ENCODE measurements around the gene ELOVL7. TPM values are rescaled to one million over a fixed set of nuclear protein-coding genes. Genes with fewer than 3 reads are reported as not detected.

ELOVL7 gene
- total and polyA plus RNA-seq, 2 donors (not counting 1 experiment from before 2014, with no cell fraction given) = under 0.01 to 0.07 TPM

DNA sequence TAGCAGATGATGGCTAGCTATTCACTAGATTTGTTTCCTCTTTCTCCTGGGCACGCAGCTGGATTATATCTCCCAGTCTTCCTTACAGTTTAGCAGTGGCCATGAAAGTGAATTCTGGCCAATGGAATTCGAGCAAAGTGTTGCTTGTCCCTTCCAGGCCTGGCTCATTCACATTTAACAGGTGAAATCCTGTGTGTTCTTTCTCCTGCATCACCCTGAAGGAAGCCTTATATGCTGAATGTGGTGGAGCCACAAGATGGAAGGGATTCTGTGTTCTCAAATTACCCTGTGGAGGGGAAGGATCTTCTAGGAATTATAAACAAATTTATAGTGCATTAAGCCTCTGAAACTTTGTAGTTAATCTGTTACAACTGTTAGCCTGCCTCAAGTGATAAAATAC, 8.2 kb upstream of the ELOVL7 start:
- DNase-seq (ENCODE audit: low read depth in 2 of 2) = no peak
- Histone ChIP-seq H3K4me1 (ENCODE audit: control insufficient read depth, extremely low read depth, insufficient read depth, low read length) (no peaks in the 10 kb centered on the region), H3K4me3 (replicated peaks in 1 of 4; ENCODE audit: control extremely low read depth in 1 of 4, insufficient read depth in 1 of 4, low read depth in 3 of 4, low read length in 4 of 4) (no peak overlapping the region), H3K9me3 (ENCODE audit: control insufficient read depth, insufficient read depth, low read depth, low read length) (no peaks in the 10 kb centered on the region), H3K36me3 (ENCODE audit: control insufficient read depth, insufficient read depth, low read length) (no peaks in the 10 kb centered on the region), H3K4me2 (ENCODE audit: extremely low read depth, insufficient read depth, low read length) (no peak overlapping the region), H3K27ac (ENCODE audit: insufficient read depth, low read length) (no peak overlapping the region), H2AFZ (ENCODE audit: low read length) (no peak overlapping the region), H3K79me2 (ENCODE audit: control insufficient read depth, insufficient read depth, low read length) (no peaks in the 10 kb centered on the region), H3K9ac (ENCODE audit: insufficient read depth, low read length) (no peak overlapping the region), H4K20me1 (ENCODE audit: control insufficient read depth, extremely low read depth, insufficient read depth, low read length) (no peaks in the 10 kb centered on the region), H3K27me3 (ENCODE audit: control insufficient read depth, insufficient read depth, low read length) (no peaks in the 10 kb centered on the region)
- TF ChIP-seq EZH2 (IDR thresholded peaks at IDR 0.05; ENCODE audit: low read length, missing control alignments) = no peak

- no peak for TF ChIP-seq EZH2 (IDR thresholded peaks at IDR 0.05; ENCODE audit: low read length, missing control alignments)
- no peak for TF ChIP-seq CTCF (conservative IDR thresholded peaks at IDR 0.05 in 1 of 2, IDR thresholded peaks at IDR 0.05 in 1 of 2; ENCODE audit: low read depth in 1 of 2, low read length in 2 of 2)
- H3K4me3 ChIP-seq (replicated peaks in 1 of 4; ENCODE audit: control extremely low read depth in 1 of 4, insufficient read depth in 1 of 4, low read depth in 3 of 4, low read length in 4 of 4) = no peak overlapping the region
Observed at GRCh38 chr5:60851626-60852025, 7.6 kb upstream of the ELOVL7 start.

GRCh38 chr5:60846298-60846697, 2.2 kb upstream of the ELOVL7 start:
- Histone ChIP-seq H4K20me1 (ENCODE audit: control insufficient read depth, extremely low read depth, insufficient read depth, low read length) (no peaks in the 10 kb centered on the region), H3K27me3 (ENCODE audit: control insufficient read depth, insufficient read depth, low read length) (peaks cover 33% of the 10 kb centered on the region), H3K4me1 (ENCODE audit: control insufficient read depth, extremely low read depth, insufficient read depth, low read length) (no peaks in the 10 kb centered on the region), H3K4me3 (replicated peaks in 1 of 4; ENCODE audit: control extremely low read depth in 1 of 4, insufficient read depth in 1 of 4, low read depth in 3 of 4, low read length in 4 of 4) (no peak overlapping the region), H3K27ac (ENCODE audit: insufficient read depth, low read length) (no peak overlapping the region), H3K79me2 (ENCODE audit: control insufficient read depth, insufficient read depth, low read length) (no peaks in the 10 kb centered on the region), H3K9ac (ENCODE audit: insufficient read depth, low read length) (no peak overlapping the region), H3K4me2 (ENCODE audit: extremely low read depth, insufficient read depth, low read length) (no peak overlapping the region), H3K9me3 (ENCODE audit: control insufficient read depth, insufficient read depth, low read depth, low read length) (no peaks in the 10 kb centered on the region), H2AFZ (ENCODE audit: low read length) (no peak overlapping the region), H3K36me3 (ENCODE audit: control insufficient read depth, insufficient read depth, low read length) (no peaks in the 10 kb centered on the region)
- TF ChIP-seq EZH2 (IDR thresholded peaks at IDR 0.05; ENCODE audit: low read length, missing control alignments) (no peak), CTCF (conservative IDR thresholded peaks at IDR 0.05 in 1 of 2, IDR thresholded peaks at IDR 0.05 in 1 of 2; ENCODE audit: low read depth in 1 of 2, low read length in 2 of 2) (no peak)
- no peak for DNase-seq (ENCODE audit: low read depth in 2 of 2)

More at GRCh38 chr5:60851626-60852025, 7.6 kb upstream of the ELOVL7 start:
- no peaks in the 10 kb centered on the region for H3K79me2 ChIP-seq (ENCODE audit: control insufficient read depth, insufficient read depth, low read length)
- no peaks in the 10 kb centered on the region for H3K36me3 ChIP-seq (ENCODE audit: control insufficient read depth, insufficient read depth, low read length)
- H3K4me1 ChIP-seq (ENCODE audit: control insufficient read depth, extremely low read depth, insufficient read depth, low read length) = no peaks in the 10 kb centered on the region
- H2AFZ ChIP-seq (ENCODE audit: low read length) = no peak overlapping the region
- no peaks in the 10 kb centered on the region for H3K27me3 ChIP-seq (ENCODE audit: control insufficient read depth, insufficient read depth, low read length)
- peak in 1 of 2 donors; percentile 29 for DNase-seq (ENCODE audit: low read depth in 2 of 2)
- H3K9ac ChIP-seq (ENCODE audit: insufficient read depth, low read length) = no peak overlapping the region
- H4K20me1 ChIP-seq (ENCODE audit: control insufficient read depth, extremely low read depth, insufficient read depth, low read length) = no peaks in the 10 kb centered on the region
- H3K27ac ChIP-seq (ENCODE audit: insufficient read depth, low read length) = no peak overlapping the region
- no peaks in the 10 kb centered on the region for H3K9me3 ChIP-seq (ENCODE audit: control insufficient read depth, insufficient read depth, low read depth, low read length)
- H3K4me2 ChIP-seq (ENCODE audit: extremely low read depth, insufficient read depth, low read length) = no peak overlapping the region

All from fibroblast of lung (primary cell).